Renal pelvis (tissue), 4 donors: ENCODE data around the gene SUSD4. TPM values are rescaled to one million over a fixed set of nuclear protein-coding genes. Genes with fewer than 3 reads are reported as not detected.
"Not testable (repeated sequence)": the region's sequence is repeated elsewhere in the genome, so short reads cannot be mapped to it uniquely, and the experiment has no call there.

Experiments
- DNase-seq: peaks from one replicate; pipeline ENCODE4 v3.0.0-alpha.2; 2013
- polyA plus RNA-seq, 3 donors: library from polyadenylated mRNA; unstranded; fragments of 120-200 nt; gene quantifications; one replicate each; pipeline ENCODE4 v1.2.1, GENCODE V29; 2013; ENCODE audit not compliant: insufficient read length in 3 of 3

The SUSD4 gene
- polyA plus RNA-seq, 3 donors: 16.7 to 20.5 (median 17.2) TPM

DNA sequence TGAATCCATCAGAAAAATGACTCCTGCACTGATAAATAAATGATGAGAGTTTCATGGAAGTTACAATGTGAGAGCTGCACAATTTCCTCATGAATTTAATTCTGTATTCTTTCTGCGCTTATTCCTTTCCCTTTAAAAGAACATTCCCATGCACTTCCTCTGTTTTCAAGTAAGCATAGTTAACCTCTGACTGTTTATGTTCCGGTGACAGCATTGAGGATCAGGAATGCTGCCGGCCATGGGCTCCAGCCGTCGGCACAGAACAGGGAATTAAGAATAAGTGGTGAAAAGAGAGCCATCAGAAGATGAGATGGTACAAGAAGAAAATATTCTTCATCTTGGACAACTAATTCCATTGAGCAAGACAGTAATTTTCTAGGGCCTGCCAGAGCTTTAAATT, 65.3 kb downstream of the SUSD4 start:
- no peak for DNase-seq

DNA sequence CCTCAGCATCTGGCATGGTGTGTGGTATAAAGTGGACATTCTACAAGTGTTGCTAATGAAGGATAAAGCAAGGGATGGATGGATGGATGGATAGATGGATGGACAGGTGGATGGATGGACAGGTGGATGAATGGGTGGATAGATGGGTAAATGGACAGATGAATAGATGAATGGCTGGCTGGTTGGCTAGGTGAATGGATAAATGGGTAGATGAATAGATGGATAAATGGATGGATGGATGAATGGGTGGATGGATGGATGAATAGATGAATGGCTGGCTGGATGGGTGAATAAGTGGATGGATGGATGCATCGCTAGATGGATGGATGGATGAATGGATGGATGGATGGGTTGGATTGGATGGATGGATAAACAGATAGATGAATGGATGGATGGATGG, 66.2 kb downstream of the SUSD4 start:
- DNase-seq: no peak

DNA sequence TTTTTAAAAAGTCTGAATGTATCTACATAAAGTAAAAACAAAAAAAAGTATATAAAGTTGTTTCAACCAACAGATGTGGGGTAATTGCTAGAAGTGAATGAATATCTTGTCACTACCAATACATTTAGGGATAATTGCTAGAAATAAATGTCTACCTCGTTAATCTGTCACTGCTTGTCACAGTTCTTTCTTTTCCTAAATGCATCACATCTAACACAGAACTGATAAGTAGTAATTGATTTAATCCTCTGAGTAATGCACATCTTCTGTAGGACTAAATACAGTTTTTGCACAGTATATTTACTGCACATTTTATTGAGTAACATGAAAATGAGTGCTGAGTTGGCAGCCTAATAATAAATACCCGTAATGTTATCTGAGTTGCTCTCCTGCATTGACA, 72.2 kb downstream of the SUSD4 start:
- no peak for DNase-seq

DNA sequence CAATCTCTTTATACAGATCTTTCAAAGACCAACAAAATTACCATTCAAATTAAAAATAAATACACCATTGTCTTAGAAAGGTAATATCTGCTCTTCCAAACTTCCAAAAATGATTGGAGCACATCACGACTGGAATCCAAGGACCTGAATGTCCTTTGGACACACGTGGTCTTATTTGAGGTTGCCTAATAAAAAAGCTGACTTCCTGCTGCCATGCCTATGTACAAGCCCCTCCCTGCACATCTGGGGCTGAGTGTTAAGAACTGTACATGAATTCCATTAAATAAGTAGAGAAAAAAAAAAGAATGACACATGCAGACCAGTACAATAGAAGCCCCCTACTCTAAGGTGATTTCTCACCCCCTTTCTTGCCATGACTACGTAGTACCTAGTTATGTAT, 73.6 kb downstream of the SUSD4 start:
- DNase-seq: no peak

DNA sequence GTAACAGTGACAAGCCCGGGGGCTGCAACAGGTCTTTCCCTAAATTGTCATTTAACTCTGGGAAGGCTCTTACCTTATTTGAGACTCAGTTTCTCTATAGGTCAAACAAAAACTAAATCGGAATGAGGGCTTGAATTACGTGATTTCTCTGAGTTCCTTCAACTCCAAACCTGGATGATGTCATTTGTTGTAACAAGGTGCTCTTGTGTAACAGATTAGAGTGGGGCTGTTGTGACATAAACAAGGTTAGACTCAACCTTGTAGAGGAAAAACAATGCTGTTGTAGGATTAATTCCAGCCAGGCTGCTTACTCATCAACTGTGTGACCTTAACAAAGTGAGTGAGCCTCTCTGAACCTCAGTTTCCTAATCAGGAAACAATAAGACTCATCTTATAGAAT, 74.4 kb downstream of the SUSD4 start:
- DNase-seq: no peak

DNA sequence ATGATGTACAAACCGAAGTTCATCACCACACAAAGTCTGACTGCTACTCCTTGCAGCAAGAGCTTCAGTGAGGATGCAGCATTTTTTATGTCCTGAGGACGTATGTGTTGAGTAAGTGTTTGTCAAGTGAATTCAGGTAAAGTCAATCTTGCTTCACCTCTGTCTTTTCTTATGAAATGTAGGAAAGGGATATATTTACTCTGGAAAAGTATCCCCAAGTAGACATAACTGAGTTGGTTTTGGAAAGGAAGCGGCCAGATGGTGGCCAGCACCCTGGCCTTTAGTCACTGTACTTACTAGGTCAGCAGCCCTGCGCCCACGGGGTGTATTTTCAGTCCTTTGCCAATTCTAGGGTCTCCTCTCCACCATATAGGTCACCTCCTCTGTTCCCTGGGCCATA, 75.2 kb downstream of the SUSD4 start:
- no peak for DNase-seq

DNA sequence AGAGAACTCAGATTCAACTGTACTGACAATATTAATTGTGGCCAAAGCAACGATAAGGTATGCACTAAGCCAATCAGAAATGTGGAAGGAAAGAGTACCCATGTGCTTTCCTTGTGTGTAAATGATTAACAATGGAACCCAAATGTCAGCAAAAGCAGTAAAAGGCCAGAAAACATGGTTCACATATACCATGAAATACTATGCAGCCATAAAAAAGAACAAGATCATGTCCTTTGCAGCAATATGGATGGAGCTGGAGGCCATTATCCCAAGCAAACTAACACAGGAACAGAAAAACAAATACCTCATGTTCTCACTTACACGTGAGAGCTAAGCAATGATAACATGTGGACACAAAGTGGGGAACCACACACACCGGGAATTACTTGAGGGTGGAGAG, 78.5 kb downstream of the SUSD4 start:
- DNase-seq: no peak

DNA sequence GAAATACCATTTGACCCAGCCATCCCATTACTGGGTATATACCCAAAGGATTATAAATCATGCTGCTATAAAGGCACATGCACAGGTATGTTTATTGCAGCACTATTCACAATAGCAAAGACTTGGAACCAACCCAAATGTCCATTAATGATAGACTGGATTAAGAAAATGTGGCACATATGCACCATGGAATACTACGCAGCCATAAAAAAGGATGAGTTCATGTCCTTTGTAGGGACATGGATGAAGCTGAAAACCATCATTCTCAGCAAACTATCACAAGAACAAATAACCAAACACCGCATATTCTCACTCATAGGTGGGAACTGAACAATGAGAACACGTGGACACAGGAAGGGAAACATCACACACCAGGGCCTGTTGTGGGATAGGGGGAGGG, 80.3 kb downstream of the SUSD4 start:
- not testable (repeated sequence) for DNase-seq

DNA sequence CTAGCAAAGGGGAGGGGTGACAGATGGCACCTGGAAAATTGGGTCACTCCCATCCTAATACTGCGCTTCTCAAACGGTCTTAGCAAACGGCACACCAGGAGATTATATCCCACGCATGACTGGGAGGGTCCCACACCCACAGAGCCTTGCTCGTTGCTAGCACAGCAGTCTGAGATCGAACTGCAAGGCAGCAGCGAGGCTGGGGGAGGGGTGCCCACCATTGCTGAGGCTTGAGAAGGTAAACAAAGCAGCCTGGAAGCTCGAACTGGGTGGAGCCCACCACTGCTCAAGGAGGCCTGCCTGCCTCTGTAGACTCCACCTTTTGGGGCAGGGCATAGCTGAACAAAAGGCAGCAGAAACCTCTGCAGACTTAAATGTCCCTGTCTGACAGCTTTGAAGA, 85.7 kb downstream of the SUSD4 start:
- DNase-seq: not testable (repeated sequence)

DNA sequence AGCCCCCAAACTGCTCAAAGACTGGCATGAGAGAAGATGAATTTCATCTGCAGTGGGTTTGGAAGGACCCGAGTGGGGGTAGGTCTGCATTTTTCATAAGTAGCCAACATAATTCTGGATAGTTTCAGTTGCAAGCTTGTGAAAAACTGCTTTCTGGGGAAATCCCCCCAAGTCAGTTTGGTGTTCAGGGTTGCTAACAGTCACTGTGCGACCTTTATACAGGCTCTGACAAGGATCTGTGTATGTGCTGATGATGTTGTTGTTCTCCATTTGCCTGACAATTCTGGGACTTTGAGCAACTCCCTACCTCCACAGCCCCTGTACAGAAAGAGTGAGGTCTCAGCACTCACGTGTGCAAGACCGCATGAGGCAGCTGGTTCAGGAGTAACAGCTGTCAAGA, 87.9 kb downstream of the SUSD4 start:
- no peak for DNase-seq

DNA sequence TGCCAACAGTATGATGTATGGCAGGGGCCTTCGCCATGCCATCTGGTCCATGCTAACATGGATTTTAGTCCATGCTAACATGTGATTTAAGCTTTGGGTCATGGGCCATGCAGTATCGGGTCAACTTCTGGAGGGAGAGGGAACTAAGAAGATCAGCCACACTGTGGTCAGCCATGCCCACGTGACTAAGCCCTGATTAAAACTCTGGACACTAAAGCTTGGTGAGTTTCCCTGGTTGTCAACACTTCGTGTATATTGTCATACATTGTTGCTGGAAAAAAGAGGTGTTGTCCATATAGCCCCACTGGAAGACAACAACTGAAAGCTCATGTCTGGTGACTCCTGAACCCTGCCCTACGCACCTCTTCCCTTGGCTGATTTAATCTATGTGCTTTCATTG, 90.5 kb downstream of the SUSD4 start:
- DNase-seq: no peak

DNA sequence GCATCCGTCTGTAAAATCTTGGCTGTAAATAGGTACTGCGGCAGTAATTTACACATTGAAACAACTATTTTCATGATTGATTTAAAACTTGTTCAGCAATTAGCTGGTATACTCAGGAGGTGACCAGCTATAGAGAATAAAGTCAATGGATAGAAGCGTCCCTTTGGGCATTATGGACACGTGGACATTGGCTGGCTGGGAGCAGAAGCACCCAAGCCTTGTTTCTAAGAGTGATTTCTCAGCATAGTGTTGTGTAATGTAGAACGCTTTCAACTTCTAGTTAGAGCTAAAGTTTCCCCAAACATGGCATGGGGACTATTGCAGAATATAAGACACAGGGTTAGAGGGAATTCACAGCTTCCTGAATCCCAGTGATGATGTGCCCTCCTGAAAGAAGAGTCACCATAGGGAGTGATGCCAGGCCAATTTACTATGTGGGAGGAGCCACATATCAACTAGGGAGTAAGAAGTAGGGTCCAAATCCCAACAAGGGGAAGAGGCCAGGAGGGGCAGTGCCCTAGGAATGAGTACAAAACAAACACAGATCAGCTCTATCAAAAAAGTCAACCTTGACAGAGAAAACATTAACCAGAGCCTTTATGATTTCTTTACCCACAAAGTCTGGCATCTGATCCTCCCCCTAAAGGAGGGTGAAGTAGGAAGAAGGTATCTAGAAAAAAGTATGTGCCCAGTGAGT, 92.7 kb downstream of the SUSD4 start:
- no peak for DNase-seq

DNA sequence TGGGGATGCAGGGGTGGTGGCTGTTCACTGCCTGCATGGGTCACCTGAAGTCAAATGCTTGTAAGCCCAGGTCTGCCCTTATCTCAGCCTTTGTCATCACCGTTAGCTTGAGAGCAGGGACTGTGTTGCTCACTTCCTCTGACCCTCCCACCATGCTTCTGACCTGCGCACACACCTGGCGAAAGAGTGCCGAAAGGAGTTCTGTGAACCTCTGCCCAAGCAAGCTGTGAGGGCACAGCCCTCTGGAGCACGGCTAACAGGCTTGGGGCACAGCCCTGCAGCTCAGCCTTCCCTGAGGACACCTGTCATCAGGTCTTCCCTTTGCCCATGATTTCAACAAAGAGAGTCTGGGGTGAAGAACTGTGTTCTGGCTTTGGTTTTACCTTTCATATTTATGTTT, 93.8 kb downstream of the SUSD4 start:
- no peak for DNase-seq

DNA sequence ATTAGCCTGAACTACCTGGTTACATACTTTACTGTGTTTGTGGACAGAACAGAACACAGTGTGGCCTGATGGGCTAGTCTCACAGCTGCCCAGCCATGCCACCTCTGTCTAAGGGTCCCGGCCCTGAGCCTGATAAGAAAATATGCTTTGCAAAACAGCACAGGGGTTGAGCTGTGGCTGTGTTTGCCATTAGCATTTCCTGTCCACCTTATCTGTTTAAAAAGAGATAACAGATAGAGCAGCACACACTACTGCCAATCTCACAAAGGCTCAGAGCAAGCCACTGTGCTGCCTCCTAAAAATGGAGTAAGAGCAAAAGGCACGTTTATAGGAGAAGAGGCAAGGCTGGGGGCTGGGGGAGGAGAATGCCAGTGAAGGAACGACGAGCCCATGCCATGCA, 95.0 kb downstream of the SUSD4 start:
- DNase-seq: no peak

DNA sequence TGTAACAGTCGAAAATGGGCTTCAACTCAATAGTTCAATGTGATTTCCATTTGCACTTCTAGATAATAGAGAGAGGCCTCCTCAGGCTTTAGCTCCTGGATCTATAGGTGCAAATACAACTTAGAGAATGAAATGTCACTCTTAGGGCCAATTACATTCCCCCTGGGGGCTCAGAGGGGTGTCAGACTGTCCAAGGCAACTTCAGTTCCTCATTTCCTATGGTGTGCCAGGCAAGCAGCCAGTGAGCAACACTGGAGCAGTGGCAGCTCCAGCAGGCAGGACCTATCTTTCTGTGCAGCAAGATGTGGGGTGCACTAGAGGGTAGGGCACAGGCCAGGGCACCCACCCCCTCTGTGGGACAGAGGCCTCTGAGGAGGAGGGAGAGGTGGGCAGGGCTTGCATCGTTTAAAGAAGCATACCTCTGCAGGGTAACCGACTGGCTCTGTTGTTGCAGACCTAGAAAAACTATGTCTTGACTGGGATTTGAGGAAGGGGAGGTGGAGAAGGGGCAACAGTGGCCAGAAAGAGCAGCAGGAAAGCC, 97.3 kb downstream of the SUSD4 start:
- DNase-seq: no peak

DNA sequence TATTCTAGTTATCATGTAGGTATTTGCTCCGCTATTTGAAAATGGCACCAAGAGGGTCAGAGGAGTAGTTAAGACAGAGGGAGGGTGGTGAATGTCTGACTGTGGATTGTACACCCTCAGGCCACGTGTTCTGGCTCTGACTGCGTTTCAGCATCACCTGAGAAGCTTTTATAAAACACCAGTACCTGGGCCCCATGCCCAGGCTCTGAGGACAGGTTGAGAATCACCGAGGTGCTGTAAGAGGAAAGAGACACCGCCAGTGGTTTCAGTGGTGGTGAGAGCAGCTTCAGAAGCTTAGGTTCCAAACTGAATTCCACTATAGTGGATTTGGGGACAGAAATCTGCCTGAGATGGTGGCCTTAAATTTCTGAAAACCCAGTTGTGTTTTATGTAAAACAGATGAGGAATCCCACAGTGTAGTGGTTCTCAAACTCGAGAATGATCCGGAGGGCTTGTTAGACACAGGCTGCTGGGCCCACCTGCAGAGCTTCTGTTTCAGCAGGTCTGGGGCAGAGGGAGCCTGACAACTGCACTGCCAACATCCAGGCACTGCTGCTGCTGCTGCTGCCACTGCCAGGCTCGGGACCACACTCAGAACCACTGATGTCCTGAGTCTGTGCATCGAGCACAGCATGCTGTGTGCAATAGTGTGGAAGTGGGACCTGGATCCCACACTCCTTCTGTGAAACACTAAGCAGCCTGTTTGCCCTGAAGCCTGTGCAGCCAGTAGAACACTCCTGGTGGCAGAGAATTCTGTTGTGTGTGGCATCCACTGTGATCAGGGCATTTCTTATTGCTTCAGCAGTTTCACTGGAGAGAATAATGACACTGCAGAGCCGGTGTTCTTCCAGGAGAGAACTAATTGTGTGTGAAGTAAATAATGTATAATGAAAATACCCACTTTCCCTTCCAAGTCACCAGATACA, 98.7 kb downstream of the SUSD4 start:
- DNase-seq: no peak

DNA sequence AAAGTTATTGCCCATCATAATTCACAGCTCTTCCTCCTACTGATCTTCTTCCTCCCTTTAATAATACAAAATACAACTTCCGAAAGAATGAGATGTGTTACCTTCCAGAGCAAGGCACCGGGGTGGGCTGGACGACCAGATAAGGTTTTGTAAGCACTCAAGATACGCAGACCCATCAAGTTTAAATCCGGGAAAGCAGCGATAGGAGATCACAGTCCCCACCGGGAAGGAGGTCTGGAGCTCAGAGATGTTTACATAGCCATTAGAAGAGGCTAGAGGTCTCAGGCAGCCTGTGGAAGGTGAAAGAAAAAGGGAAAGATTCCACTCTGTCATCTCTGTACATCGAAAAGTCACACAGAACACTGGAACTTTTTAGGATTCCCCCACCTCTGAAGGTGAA, 99.4 kb downstream of the SUSD4 start:
- no peak for DNase-seq

DNA sequence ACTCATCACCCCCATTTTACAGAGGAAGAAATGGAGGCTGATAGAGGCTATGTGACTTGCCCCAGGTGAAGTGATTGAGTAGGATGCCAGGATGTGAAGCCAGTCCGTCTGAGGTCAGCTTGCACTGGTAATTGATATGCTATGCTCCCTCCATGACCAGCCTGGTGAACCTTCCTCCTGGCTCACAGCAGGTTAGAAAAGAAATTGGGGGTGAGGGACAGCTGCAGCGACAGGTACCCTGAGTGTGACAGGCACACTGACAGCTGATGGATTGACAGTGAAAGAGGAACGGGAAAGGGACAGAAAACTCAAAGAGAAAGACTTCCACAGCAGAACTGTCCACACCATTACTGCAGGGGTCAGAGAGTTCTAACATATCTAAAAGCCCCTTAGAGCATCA, 102.1 kb downstream of the SUSD4 start:
- no peak for DNase-seq

DNA sequence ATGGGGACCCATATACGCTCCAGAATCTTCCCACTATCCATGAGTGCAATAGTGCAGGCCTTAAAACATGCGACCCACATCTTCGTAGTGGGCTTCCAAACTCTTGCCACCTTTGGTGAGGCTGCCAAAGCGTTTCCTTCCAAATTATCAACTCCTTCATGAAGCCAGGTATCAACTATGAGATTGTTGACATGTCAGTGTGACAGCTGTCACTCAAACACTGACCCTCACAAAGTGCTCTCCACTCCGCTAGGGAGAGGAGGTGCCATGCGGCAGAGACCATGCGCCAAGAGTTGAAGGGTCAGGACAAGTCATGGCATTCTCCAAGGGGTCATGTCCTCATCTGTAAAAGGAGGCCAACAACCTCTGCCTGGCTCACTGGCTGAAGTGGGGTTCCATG, 103.3 kb downstream of the SUSD4 start:
- no peak for DNase-seq

DNA sequence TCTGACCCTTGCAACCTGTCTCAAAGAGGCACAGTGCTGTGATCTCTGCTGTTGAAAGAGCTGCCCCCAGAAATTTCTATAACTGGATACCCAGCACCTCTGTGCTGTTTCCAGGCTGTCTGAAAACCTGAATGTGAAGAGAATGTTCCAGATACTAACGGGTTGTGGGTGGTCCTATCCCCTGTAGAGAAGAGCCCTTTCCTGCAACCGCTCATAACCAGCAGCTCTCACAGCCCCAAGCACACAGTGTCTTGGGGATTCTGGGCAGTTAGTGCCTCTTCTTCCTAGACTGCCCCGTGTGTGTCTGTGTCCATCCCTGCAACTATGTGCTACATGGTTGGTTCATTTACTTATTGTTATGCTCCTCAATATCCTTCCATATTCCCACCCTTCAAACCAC, 104.5 kb downstream of the SUSD4 start:
- no peak for DNase-seq

DNA sequence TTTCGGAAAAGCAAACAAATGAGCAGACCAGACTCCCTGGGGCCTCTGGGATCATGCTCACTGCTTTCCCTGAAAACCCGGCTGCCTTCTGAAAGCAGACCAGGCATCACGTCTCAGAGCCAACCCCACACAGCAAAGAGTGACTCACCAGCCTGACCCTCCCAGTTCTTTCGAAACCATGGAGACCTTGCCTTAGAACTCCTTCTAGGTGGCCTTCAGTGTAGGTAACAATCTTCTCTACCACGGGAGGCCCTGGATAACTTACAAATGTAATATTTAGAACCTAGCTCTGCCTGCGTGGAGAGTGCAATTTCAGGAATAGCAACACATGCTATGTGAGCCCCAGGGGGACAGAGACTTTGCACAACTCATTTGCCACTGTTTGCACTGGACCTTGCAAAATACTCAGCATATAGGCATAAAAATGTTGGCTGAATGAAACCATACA, 105.2 kb downstream of the SUSD4 start:
- DNase-seq: no peak

DNA sequence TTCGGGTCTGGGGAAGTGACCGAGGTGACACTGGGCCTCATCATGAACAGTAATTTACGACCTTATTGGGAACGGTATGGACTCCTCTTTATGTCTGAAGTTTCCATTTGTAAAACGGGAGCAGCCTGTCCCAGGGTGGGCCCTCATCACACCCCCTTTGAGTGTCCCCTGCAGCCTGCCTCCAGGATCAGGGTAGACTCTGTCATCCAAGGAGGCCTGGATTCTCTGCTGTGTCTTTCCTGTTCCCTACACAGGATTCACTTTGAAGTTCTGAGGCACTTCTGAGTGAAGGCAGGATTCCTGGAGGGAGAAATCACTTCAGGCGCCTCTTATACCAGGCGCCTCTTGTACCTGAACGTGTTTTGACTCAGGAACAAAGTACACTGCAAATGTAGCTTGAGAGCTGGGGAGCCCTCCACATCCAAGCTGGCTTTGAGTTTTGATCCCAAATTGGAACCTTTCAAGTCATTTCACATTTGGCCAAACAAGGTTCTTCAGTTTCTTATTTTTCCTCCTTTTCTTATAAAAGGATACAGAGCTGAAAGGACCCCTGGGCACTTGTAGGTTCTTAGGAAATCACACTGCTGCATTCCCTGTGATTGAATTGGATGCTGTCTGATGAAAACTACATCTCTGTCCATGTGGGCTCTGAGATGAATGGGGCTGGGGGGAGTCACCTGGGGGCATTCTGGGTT, 106.0 kb downstream of the SUSD4 start:
- no peak for DNase-seq

DNA sequence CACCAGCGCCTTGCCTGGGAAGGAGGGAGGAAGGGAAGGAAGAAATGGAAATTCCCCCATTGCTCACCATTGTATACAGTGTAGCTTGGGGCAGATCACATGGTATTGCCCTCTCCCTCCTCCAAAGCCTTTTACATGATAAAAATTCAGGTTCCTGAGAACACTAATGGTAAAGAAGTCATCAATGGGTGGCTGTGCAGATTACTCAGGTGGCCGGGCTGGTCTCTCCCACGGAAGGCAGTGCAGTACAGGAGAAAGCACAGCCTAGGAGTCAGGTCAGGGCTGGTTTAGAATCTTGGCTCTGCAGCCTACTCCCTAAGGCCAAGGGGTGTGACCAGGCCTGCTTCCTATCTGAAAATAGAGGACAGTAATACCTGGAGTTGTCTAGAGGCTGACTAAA, 107.9 kb downstream of the SUSD4 start:
- DNase-seq: no peak
